ENCODE data around the gene ADAM12. TPM values are rescaled to one million over a fixed set of nuclear protein-coding genes. Genes with fewer than 3 reads are reported as not detected.
"Not testable (repeated sequence)": the region's sequence is repeated elsewhere in the genome, so short reads cannot be mapped to it uniquely, and the experiment has no call there.

Gene ADAM12
- total RNA-seq, 1 experiment from 2014 or later: not detected

DNA sequence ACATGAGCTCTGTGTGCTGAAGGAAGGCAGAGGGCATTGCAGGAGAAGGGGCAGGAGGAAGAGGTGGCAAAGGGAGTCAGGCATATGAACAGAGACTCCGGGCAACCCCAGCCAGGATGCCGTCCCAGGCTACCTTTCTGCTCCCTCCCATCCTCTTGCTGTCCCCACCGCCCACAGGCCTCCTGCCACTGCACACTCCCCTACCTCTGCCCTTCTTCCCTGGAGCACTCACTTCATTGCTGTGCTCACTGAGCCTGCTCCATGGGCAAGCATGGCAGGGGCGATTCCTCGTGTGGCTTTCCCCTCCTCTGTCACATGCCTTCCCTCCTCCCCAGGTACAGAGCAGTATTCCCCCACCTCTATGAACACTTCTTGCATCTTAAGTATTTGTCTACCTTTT is 398.5 kb downstream of the ADAM12 start:
- no peak for DNase-seq (ENCODE audit: low spot score)

DNA sequence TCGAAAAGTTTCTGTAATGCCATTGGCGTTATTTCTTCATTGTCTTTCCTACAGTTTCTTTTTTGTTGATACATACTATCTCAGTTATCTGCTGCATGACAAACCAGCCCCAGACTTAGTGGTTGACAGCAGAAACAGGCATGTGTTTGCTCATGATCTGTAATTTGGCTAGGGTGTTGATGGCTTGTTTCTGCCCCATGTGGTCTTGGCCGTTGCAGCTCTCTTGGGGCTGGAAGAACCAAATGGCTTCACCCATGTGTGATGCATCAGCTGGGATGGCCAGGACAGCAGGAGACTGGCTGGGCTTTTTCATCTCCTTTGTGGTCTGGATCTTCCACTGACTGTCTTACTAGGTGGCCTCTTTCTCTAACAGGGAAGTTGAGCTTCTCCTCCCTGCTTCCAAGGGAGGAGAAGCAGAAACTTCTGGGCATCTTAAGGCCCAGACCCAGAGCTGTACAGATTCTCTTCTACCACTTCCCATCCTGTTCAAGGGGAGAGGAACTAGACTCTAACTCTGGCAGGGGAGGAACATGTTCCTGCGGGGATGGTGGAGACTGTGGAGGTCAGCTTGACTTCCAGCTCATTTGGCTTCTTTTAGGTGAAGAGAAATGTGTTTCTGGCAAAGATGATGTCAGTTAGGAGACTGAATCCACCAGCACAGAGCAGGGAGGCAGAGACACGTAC is 402.6 kb downstream of the ADAM12 start:
- DNase-seq (ENCODE audit: low spot score): no peak

DNA sequence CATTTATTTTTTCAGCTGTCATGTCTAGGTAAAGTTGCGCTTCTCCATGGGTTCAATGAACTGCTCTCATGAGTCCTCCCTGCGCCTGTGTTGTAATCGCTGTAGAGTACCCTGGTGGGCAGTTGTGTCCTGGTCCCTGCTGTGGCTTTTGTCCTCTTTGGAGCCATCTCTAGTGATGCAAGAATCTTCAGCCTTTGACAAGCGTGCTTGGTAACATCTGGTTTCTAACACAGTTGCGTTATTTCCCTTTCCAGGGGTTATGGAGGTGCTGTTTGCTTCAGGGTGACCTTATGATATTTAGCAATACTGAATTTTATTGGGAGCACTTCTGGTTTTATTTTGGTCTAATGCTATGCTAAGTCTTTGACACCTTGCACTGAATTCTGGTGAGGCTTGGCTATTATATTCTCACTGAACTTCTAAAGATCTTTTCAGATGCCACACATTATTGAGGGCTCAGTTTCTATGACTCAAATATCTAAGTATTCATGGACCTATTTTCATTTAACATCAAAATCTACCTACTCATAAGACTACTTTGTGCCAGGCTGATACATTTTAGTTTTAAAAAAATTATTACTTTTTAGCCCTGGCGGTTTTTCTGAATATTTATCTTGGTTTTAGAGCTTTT is 403.3 kb downstream of the ADAM12 start:
- no peak for DNase-seq (ENCODE audit: low spot score)

DNA sequence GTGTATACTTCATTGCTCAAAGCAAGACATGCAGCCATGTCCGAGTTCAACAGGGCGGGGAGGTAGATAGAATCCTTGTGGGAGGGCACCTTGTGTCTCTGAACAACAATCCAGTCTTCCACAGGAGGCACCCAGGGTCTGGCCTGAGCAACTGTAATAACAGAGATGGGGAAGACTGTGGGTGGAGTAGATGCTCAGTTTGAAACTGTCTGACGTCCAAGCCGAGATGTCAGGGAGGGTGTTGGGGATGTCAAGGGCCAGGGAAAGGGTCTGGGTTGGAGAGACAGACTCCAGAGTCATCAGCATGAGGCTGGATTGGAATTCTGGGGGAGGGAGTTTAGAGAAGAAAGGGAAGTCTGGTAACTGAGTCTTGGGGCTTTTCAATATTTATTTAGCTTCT is 403.9 kb downstream of the ADAM12 start:
- no peak for DNase-seq (ENCODE audit: low spot score)

- DNase-seq (ENCODE audit: low spot score): no peak
These were observed 404.6 kb downstream of the ADAM12 start for GRCh38 chr10:125983656-125984055.

GRCh38 chr10:125983161-125983560 is 405.1 kb downstream of the ADAM12 start:
- no peak for DNase-seq (ENCODE audit: low spot score)

DNA sequence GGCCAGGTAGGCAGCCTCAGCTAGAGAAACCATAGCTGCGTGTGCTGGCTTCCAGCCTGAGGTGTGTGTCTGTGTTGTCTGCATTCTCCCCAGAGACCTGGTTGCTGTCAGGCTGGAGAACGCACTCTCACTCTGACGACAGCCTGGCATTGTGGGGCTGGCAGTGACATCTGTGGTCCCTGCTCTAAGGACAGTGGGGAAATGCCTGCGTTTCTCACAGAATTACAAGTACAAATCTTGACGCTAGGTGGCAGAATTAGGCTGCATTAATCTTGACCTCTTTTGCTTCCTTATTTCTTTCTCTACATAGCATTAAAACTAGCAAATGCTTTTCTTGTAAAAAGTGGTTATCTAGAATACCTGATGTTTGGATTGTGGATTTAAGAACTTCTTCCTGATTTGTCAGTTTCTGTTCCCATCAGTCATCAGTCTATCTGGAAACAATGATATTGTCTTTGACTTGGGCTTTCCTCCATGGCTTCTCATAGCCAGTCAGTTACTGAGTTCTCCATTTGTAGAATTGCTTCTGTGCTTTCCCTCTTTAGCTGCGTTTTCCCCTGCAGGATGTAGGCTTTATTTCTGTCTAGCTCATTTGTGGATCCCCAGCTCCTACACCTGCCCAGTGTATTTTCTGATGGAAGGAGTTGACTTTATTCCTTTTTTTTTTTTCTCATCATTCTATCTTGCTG is 405.9 kb downstream of the ADAM12 start:
- DNase-seq (ENCODE audit: low spot score): peak; percentile 87

DNA sequence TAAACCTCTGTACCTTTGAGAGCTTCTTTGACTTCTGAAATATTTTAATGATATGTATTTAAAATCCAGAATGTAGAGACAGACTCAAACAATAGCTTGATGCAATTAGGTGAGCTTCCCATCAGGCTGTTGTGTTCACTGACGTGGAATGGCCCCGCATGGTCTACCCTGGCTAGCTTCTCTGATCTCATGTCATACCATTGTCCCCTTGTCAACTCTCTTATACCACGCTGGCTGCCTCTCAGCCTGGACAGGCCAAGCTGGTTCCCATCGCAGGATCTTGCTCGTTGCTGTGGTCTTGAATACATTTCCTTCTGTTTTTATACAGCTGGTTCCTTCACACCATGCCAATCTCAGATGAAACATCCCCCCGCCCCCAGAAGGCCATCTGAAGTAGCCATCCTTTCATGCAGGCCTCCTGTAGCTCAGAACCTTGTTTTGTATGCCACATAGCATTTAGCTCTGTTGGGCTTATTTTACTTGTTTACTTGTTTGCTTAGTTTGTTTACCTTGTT is 407.7 kb downstream of the ADAM12 start:
- DNase-seq (ENCODE audit: low spot score): no peak

- DNase-seq (ENCODE audit: low spot score): no peak
These were observed 408.3 kb downstream of the ADAM12 start for GRCh38 chr10:125979976-125980375.

- peak; percentile 10 for DNase-seq (ENCODE audit: low spot score)
These were observed 411.2 kb downstream of the ADAM12 start for GRCh38 chr10:125976960-125977605.

- DNase-seq (ENCODE audit: low spot score): not testable (repeated sequence)
These were observed 418.1 kb downstream of the ADAM12 start for GRCh38 chr10:125970077-125970630.

- DNase-seq (ENCODE audit: low spot score): no peak
These were observed 420.7 kb downstream of the ADAM12 start for GRCh38 chr10:125967533-125967932.

- DNase-seq (ENCODE audit: low spot score): no peak
These were observed 423.7 kb downstream of the ADAM12 start for GRCh38 chr10:125964558-125964957.

Small RNAs within 50 kb of the gene (small RNA-seq; reads per million reads assigned to genes)
- not detected for gene RNA5SP328
